ENCODE results near the gene RPN1. TPM values are rescaled to one million over a fixed set of nuclear protein-coding genes. Genes with fewer than 3 reads are reported as not detected.

The RPN1 gene
- total and polyA plus RNA-seq, 2 of the 13 experiments (the other 11 are each of a cell fraction or from before 2014, with no cell fraction given), result 290 to 342 TPM

DNA sequence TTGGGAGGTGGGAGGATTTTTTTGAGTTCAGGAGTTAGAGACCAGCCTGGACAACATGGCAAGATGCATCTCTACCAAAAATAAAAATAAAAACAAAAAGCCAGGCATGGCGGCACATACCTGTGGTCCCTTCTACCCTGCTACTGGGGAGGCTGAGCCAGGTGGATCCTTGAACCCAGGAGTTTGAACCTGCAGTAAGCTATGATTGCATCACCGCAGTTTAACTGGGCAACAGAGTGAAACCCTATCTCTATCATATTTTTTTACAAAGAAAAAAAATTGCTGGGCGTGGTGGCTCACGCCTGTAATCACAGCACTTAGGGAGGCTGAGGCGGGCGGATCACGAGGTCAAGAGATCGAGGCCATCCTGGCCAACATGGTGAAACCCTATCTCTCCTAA, 35.8 kb upstream of the RPN1 start:
- TF ChIP-seq CENPX (CRISPR knock-in tag; IDR thresholded peaks at IDR 0.05) (no peak), NFE2 (CRISPR knock-in tag; IDR thresholded peaks at IDR 0.05) (no peak), CEBPG (CRISPR knock-in tag; IDR thresholded peaks at IDR 0.05) (peak; percentile 56), RFX3 (CRISPR knock-in tag; IDR thresholded peaks at IDR 0.05) (no peak), NR1H2 (CRISPR knock-in tag; IDR thresholded peaks at IDR 0.05; ENCODE audit: borderline replicate concordance, low read depth) (no peak), ZNF562 (CRISPR knock-in tag; IDR thresholded peaks at IDR 0.05; ENCODE audit: borderline replicate concordance) (no peak), IKZF4 (CRISPR knock-in tag; IDR thresholded peaks at IDR 0.05; ENCODE audit: borderline replicate concordance, low read depth, not compliant biosample characterization) (no peak), CEBPB (IDR thresholded peaks at IDR 0.05; ENCODE audit: borderline replicate concordance, low read depth, low read length) (peak; percentile 69; the same call in 1 of the 2 replicates), ZNF451 (CRISPR knock-in tag; IDR thresholded peaks at IDR 0.05) (no peak), ONECUT2 (CRISPR knock-in tag; IDR thresholded peaks at IDR 0.05) (no peak), MED13 (CRISPR knock-in tag; IDR thresholded peaks at IDR 0.05) (no peak), ZNF7 (CRISPR knock-in tag; IDR thresholded peaks at IDR 0.05) (no peak), ZNF121 (CRISPR knock-in tag; IDR thresholded peaks at IDR 0.05) (peak; percentile 80), HOXA5 (CRISPR knock-in tag; IDR thresholded peaks at IDR 0.05) (no peak)
- Histone ChIP-seq H3K79me2 (ENCODE audit: insufficient read depth, low read length) (no peaks in the 10 kb centered on the region), H4K20me1 (ENCODE audit: insufficient read depth, low read length) (no peaks in the 10 kb centered on the region), H3K4me2 (ENCODE audit: low read depth, low read length) (no peak overlapping the region), H3K9me3 (ENCODE audit: low read length) (no peaks in the 10 kb centered on the region), H2AFZ (ENCODE audit: low read length) (no peak overlapping the region), H3K27me3 (ENCODE audit: control insufficient read depth in 1 of 2, insufficient read depth in 2 of 2, low read length in 2 of 2) (no peaks in the 10 kb centered on the region), H3K4me1 (ENCODE audit: insufficient read depth, low read length) (peaks cover 24% of the 10 kb centered on the region), H3K9ac (ENCODE audit: insufficient read depth, low read depth, low read length) (no peak overlapping the region), H3K4me3 (replicated peaks in 1 of 3; ENCODE audit: insufficient read depth in 1 of 3, low read depth in 2 of 3, low read length in 3 of 3) (no peak overlapping the region), H3K36me3 (replicated peaks in 1 of 2; ENCODE audit: control insufficient read depth in 1 of 2, insufficient read depth in 2 of 2, low read length in 2 of 2) (no peaks in the 10 kb centered on the region), H3K27ac (ENCODE audit: extremely low read length, insufficient read depth, low read length) (no peak overlapping the region)
- 38% methylated on average over 8 of the region's 8 CpGs for WGBS (ENCODE audit: low lambda C conversion rate)
- intact Hi-C loops (cut with micrococcal nuclease; ENCODE audit: unreplicated experiment) (no loop called here), in situ Hi-C loops (cut with HindIII; ENCODE audit: extremely low pct_ligation_motif_present, low pct_unique_long_range_greater_than_20kb) (no loop called here)
- ChIA-PET CTCF (ENCODE audit: low intra/inter-chr PET ratio, low total read pairs) (no interaction called here), POLR2A (no interaction called here)
- DNase-seq (ENCODE audit: low spot score) (no peak), FAIRE-seq (no peak), ATAC-seq (no peak)
- BruUV-seq (replicated peaks), result no TSS peak

All from HepG2 (cell line).